HUES48 (cell line): ENCODE measurements around the gene INTS11.

Source experiments
- H3K27ac ChIP-seq: one replicate; pipeline ENCODE4 v1.7.0; 2013; ENCODE audit warnings: low read depth, low read length, inconsistent platforms
- H3K27me3 ChIP-seq: 2 replicates; pipeline ENCODE4 v1.6.1; 2013; ENCODE audit warnings: mild to moderate bottlenecking, low read length; ENCODE audit not compliant: control insufficient read depth, insufficient read depth
- H3K36me3 ChIP-seq: 2 replicates; pipeline ENCODE4 v1.6.1; 2013; ENCODE audit warnings: low read length; ENCODE audit not compliant: control insufficient read depth, insufficient read depth
- H3K4me1 ChIP-seq: 2 replicates; pipeline ENCODE4 v1.6.1; 2013; ENCODE audit warnings: mild to moderate bottlenecking, low read length; ENCODE audit not compliant: control insufficient read depth, insufficient read depth
- H3K4me3 ChIP-seq: 2 replicates; pipeline ENCODE4 v1.5.1; 2013; ENCODE audit warnings: mild to moderate bottlenecking, low read depth, low read length
- H3K9ac ChIP-seq: 2 replicates; pipeline ENCODE4 v1.6.1; 2013; ENCODE audit warnings: mild to moderate bottlenecking, low read depth, low read length, moderate library complexity
- H3K9me3 ChIP-seq: 2 replicates; pipeline ENCODE4 v1.6.1; 2013; ENCODE audit warnings: low read length; ENCODE audit not compliant: control insufficient read depth, insufficient read depth

The INTS11 gene

GRCh38 chr1:1262758-1263157, 61.7 kb downstream of the INTS11 start:
- no peaks in the 10 kb centered on the region for H3K27me3 ChIP-seq
- H3K27ac ChIP-seq: no peak overlapping the region
- peaks cover 3% of the 10 kb centered on the region; the same call in 1 of the 2 replicates for H3K4me1 ChIP-seq
- peaks cover 73% of the 10 kb centered on the region for H3K36me3 ChIP-seq
- H3K9me3 ChIP-seq: no peaks in the 10 kb centered on the region
- H3K4me3 ChIP-seq: no peak overlapping the region
- H3K9ac ChIP-seq: no peak overlapping the region

- no peak overlapping the region for H3K9ac ChIP-seq
- H3K4me3 ChIP-seq: no peak overlapping the region
- H3K27ac ChIP-seq: no peak overlapping the region
- H3K9me3 ChIP-seq: no peaks in the 10 kb centered on the region
- peaks cover 67% of the 10 kb centered on the region for H3K36me3 ChIP-seq
- H3K4me1 ChIP-seq: peaks cover 7% of the 10 kb centered on the region; the same call in 1 of the 2 replicates
- H3K27me3 ChIP-seq: no peaks in the 10 kb centered on the region
These were observed 62.4 kb downstream of the INTS11 start for GRCh38 chr1:1262071-1262470.
